GM23338 (cell line): ENCODE measurements around the gene DIP2C. TPM values are rescaled to one million over a fixed set of nuclear protein-coding genes. Genes with fewer than 3 reads are reported as not detected.

Source experiments
- ATAC-seq: fragments of 200-7000 bp; cut with Tn5 transposase; 3 replicates; pipeline ENCODE4 v1.9.1; 2020
- DNase-seq: peaks from one replicate; pipeline ENCODE4 v3.0.0-alpha.2; 2015; ENCODE audit warnings: low spot score
- H2AFZ ChIP-seq: fragments of 200-600 bp; sonication (generic); 2 replicates; pipeline ENCODE4 v1.8.0; 2016; ENCODE audit warnings: antibody characterized with exemption, mild to moderate bottlenecking, moderate library complexity
- H3F3A ChIP-seq: fragments of 200-600 bp; sonication (generic); replicated peaks from 2 replicates; pipeline ENCODE4 v1.8.0; 2017; ENCODE audit warnings: antibody characterized with exemption, mixed run types, low read depth
- H3K27ac ChIP-seq: fragments of 200-600 bp; sonication (generic); 2 replicates; pipeline ENCODE4 v1.6.1; 2016; ENCODE audit warnings: low read depth
- H3K27me3 ChIP-seq: fragments of 200-600 bp; sonication (generic); 2 replicates; pipeline ENCODE4 v1.8.0; 2016; ENCODE audit warnings: mild to moderate bottlenecking, mixed run types, moderate library complexity; ENCODE audit not compliant: insufficient read depth
- H3K36me3 ChIP-seq: fragments of 200-600 bp; sonication (generic); 2 replicates; pipeline ENCODE4 v1.8.0; 2016; ENCODE audit warnings: mild to moderate bottlenecking; ENCODE audit not compliant: insufficient read depth
- H3K4me1 ChIP-seq: fragments of 200-600 bp; sonication (generic); 2 replicates; pipeline ENCODE4 v1.8.0; 2016; ENCODE audit warnings: mild to moderate bottlenecking, moderate library complexity; ENCODE audit not compliant: insufficient read depth
- H3K4me2 ChIP-seq: fragments of 200-600 bp; sonication (generic); 2 replicates; pipeline ENCODE4 v1.7.1; 2017; ENCODE audit warnings: mixed run types
- H3K4me3 ChIP-seq: fragments of 200-600 bp; sonication (generic); 2 replicates; pipeline ENCODE4 v1.6.1; 2016; ENCODE audit warnings: mixed run types
- H3K79me2 ChIP-seq: fragments of 200-600 bp; sonication (generic); replicated peaks from 2 replicates; pipeline ENCODE4 v1.8.0; 2017; ENCODE audit warnings: mild to moderate bottlenecking; ENCODE audit not compliant: insufficient read depth
- H3K9me2 ChIP-seq: fragments of 200-600 bp; sonication (generic); 2 replicates; pipeline ENCODE4 v1.8.0; 2017; ENCODE audit not compliant: insufficient read depth
- H4K20me1 ChIP-seq: fragments of 200-600 bp; sonication (generic); replicated peaks from 2 replicates; pipeline ENCODE4 v1.8.0; 2017; ENCODE audit warnings: mild to moderate bottlenecking; ENCODE audit not compliant: insufficient read depth
- H3K27ac Mint-ChIP-seq: 2 replicates; pipeline ENCODE4 v1.8.0; 2020; ENCODE audit warnings: inconsistent platforms, mild to moderate bottlenecking, moderate library complexity, mixed read lengths
- H3K27me3 Mint-ChIP-seq: 3 replicates; pipeline ENCODE4 v1.8.0; 2022; ENCODE audit warnings: low read depth, mild to moderate bottlenecking, moderate library complexity, mixed read lengths, inconsistent platforms; ENCODE audit not compliant: insufficient read depth, poor library complexity
- H3K36me3 Mint-ChIP-seq: 3 replicates; pipeline ENCODE4 v1.8.0; 2021; ENCODE audit warnings: low read depth, mild to moderate bottlenecking, inconsistent platforms, moderate library complexity, mixed read lengths
- H3K4me1 Mint-ChIP-seq: 3 replicates; pipeline ENCODE4 v1.8.0; 2020; ENCODE audit warnings: mild to moderate bottlenecking, inconsistent platforms, mixed read lengths
- H3K4me3 Mint-ChIP-seq: 3 replicates; pipeline ENCODE4 v1.8.0; 2021; ENCODE audit warnings: moderate library complexity, mild to moderate bottlenecking, inconsistent platforms, mixed read lengths
- H3K9me3 Mint-ChIP-seq: 3 replicates; pipeline ENCODE4 v1.8.0; 2020; ENCODE audit warnings: moderate library complexity, mild to moderate bottlenecking, inconsistent platforms, mixed read lengths
- JUNB ChIP-seq: IDR thresholded peaks from one replicate; pipeline ENCODE4 v1.6.1; 2016; ENCODE audit warnings: antibody characterized with exemption; ENCODE audit not compliant: unreplicated experiment
- NANOG ChIP-seq: IDR thresholded peaks from 2 replicates; pipeline ENCODE4 v1.6.1; 2016; ENCODE audit warnings: antibody characterized with exemption, borderline replicate concordance
- POLR2AphosphoS5 ChIP-seq: IDR thresholded peaks from 2 replicates; pipeline ENCODE4 v1.6.1; 2016; ENCODE audit warnings: antibody characterized with exemption, low read depth
- REST ChIP-seq: IDR thresholded peaks from one replicate; pipeline ENCODE4 v1.6.1; 2018; ENCODE audit warnings: antibody characterized with exemption; ENCODE audit not compliant: unreplicated experiment
- STAT1 ChIP-seq: IDR thresholded peaks from one replicate; pipeline ENCODE4 v1.6.1; 2016; ENCODE audit warnings: antibody characterized with exemption; ENCODE audit not compliant: unreplicated experiment
- ZNF114 ChIP-seq: fragments of 250-450 bp; sonication (Bioruptor Pico); IDR thresholded peaks from 2 replicates; pipeline ENCODE4 v1.5.0; 2020; ENCODE audit warnings: mild to moderate bottlenecking, moderate library complexity
- ZNF331 ChIP-seq: fragments of 250-450 bp; sonication (Bioruptor Pico); IDR thresholded peaks from 2 replicates; pipeline ENCODE4 v1.5.0; 2020; ENCODE audit warnings: low read depth, mild to moderate bottlenecking, moderate library complexity
- polyA plus RNA-seq: library from polyadenylated mRNA; unstranded; fragments of >200 nt; fragmentation: Nextera tagmentation; extraction: Ambion mirVana; gene quantifications from 2 replicates; pipeline ENCODE4 v1.2.1, GENCODE V29; 2016
- total RNA-seq: library from RNA; depleted of rRNA; stranded (reverse); fragments of >200 nt; shearing (Covaris generic); gene quantifications from 2 replicates; pipeline ENCODE4 v1.2.3, GENCODE V29; 2014

Gene DIP2C
- total and polyA plus RNA-seq, 2 experiments from 2014 or later: 5.1 to 7.7 TPM

- TF ChIP-seq JUNB (no peak), ZNF114 (no peak), REST (no peak)
Observed at GRCh38 chr10:515674-516073, 173.8 kb downstream of the DIP2C start (continued).

GRCh38 chr10:514137-514671 lies 175.3 kb downstream of the DIP2C start:
- Mint-ChIP-seq H3K27ac (no peak overlapping the region), H3K9me3 (peaks cover 5% of the 10 kb centered on the region; the same call in 1 of the 3 replicates), H3K36me3 (peaks cover under 1% of the 10 kb centered on the region; the same call in 2 of the 3 replicates), H3K27me3 (peaks cover 28% of the 10 kb centered on the region), H3K4me1 (peaks cover 5% of the 10 kb centered on the region), H3K4me3 (no peak overlapping the region)
- no peak overlapping the region for H3K27ac ChIP-seq
- no peaks in the 10 kb centered on the region for H3K36me3 ChIP-seq
- no peaks in the 10 kb centered on the region for H3K9me2 ChIP-seq
- no peaks in the 10 kb centered on the region for H3K79me2 ChIP-seq
- ATAC-seq: no peak
- no peaks in the 10 kb centered on the region; the same call in 1 of the 2 replicates for H4K20me1 ChIP-seq
- DNase-seq: no peak
- no peak overlapping the region for H2AFZ ChIP-seq
- no peak overlapping the region for H3K4me3 ChIP-seq
- TF ChIP-seq STAT1 (no peak), NANOG (no peak), ZNF331 (CRISPR knock-in tag) (no peak), ZNF114 (no peak), POLR2AphosphoS5 (no peak), REST (no peak)
- no peak overlapping the region for H3K4me2 ChIP-seq
- no peaks in the 10 kb centered on the region for H3K4me1 ChIP-seq
- H3K27me3 ChIP-seq: peaks cover 14% of the 10 kb centered on the region; the same call in 1 of the 2 replicates
- H3F3A ChIP-seq: no peaks in the 10 kb centered on the region
